Kidney capillary endothelial cell (primary cell): ENCODE results near the gene FGF12.

ENCODE experiments used
- DNase-seq: peaks from one replicate; pipeline ENCODE4 v3.0.0-alpha.2; 2018; ENCODE audit warnings: low spot score

The FGF12 gene

GRCh38 chr3:192494174-192494573, 233.2 kb downstream of the FGF12 start:
- peak; percentile 89 for DNase-seq

GRCh38 chr3:192490720-192491119, 236.6 kb downstream of the FGF12 start:
- DNase-seq: no peak

GRCh38 chr3:192489579-192489978, 237.8 kb downstream of the FGF12 start:
- DNase-seq: no peak

GRCh38 chr3:192487033-192487432, 240.3 kb downstream of the FGF12 start:
- DNase-seq: no peak

- DNase-seq: peak; percentile 38
These were observed 244.5 kb downstream of the FGF12 start for GRCh38 chr3:192482809-192483208.

- no peak for DNase-seq
These were observed 244.9 kb downstream of the FGF12 start for GRCh38 chr3:192482391-192482790.

GRCh38 chr3:192481638-192482037, 245.7 kb downstream of the FGF12 start:
- no peak for DNase-seq

GRCh38 chr3:192467230-192468140, 259.9 kb downstream of the FGF12 start:
- peak; percentile 67 for DNase-seq

- peak; percentile 36 for DNase-seq
These were observed 278.3 kb downstream of the FGF12 start for GRCh38 chr3:192449036-192449435.

GRCh38 chr3:192445770-192446644, 281.3 kb downstream of the FGF12 start:
- no peak for DNase-seq

- no peak for DNase-seq
These were observed 282.6 kb downstream of the FGF12 start for GRCh38 chr3:192444791-192445106.

- DNase-seq: peak; percentile 79
These were observed 283.1 kb downstream of the FGF12 start for GRCh38 chr3:192444096-192444790.

GRCh38 chr3:192435241-192435640, 292.1 kb downstream of the FGF12 start:
- no peak for DNase-seq

- DNase-seq: no peak
These were observed 293.2 kb downstream of the FGF12 start for GRCh38 chr3:192434186-192434585.

- DNase-seq: no peak
These were observed 293.6 kb downstream of the FGF12 start for GRCh38 chr3:192433704-192434103.

- DNase-seq: no peak
These were observed 304.4 kb downstream of the FGF12 start for GRCh38 chr3:192422997-192423342.

GRCh38 chr3:192422321-192422996, 304.9 kb downstream of the FGF12 start:
- peak; percentile 57 for DNase-seq

GRCh38 chr3:192419312-192419711, 308.0 kb downstream of the FGF12 start:
- DNase-seq: no peak

GRCh38 chr3:192417559-192418055, 309.7 kb downstream of the FGF12 start:
- no peak for DNase-seq

- DNase-seq: no peak
These were observed 310.3 kb downstream of the FGF12 start for GRCh38 chr3:192417017-192417416.

- DNase-seq: peak; percentile 81
These were observed 313.9 kb downstream of the FGF12 start for GRCh38 chr3:192413461-192413860.

- DNase-seq: no peak
These were observed 316.7 kb downstream of the FGF12 start for GRCh38 chr3:192410684-192410960.
